ENCODE data around the gene CRELD2.

CRELD2 gene

GRCh38 chr22:49951000-49951677 lies 32.7 kb downstream of the CRELD2 start:
- H3K27ac ChIP-seq (ENCODE audit: low read depth, low read length, poor library complexity, severe bottlenecking): no peak overlapping the region
- H3K9ac ChIP-seq (ENCODE audit: low read length): no peak overlapping the region
- no peaks in the 10 kb centered on the region for H4K20me1 ChIP-seq (ENCODE audit: insufficient read depth, low read length)
- H3K27me3 ChIP-seq (ENCODE audit: insufficient read depth, low read length): 0 out of 2 replicates have a peak, but pooled peaks cover 6% of the 10 kb centered on the region
- no peak overlapping the region for H2AFZ ChIP-seq (ENCODE audit: low read length)
- H3K4me1 ChIP-seq (ENCODE audit: insufficient read depth, low read length, severe bottlenecking): no peaks in the 10 kb centered on the region
- no peaks in the 10 kb centered on the region for H3K9me2 ChIP-seq (ENCODE audit: low read depth, low read length)
- H3K4me2 ChIP-seq (ENCODE audit: low read length): no peak overlapping the region
- no peaks in the 10 kb centered on the region for H3K79me2 ChIP-seq (ENCODE audit: insufficient read depth, low read length)
- no peaks in the 10 kb centered on the region for H3K9me3 ChIP-seq (ENCODE audit: low read length)
- TF ChIP-seq CTCF (IDR thresholded peaks at IDR 0.05; ENCODE audit: low read length) (no peak), EZH2 (IDR thresholded peaks at IDR 0.05; ENCODE audit: borderline replicate concordance, low read length) (no peak)
- H3K4me3 ChIP-seq (ENCODE audit: low read depth, low read length, poor library complexity, severe bottlenecking): no peak overlapping the region
- H3K36me3 ChIP-seq (ENCODE audit: insufficient read depth, low read length): no peaks in the 10 kb centered on the region
- no peaks in the 10 kb centered on the region for H3F3A ChIP-seq (ENCODE audit: insufficient read depth, low read length)

GRCh38 chr22:49951678-49951985 lies 33.2 kb downstream of the CRELD2 start:
- TF ChIP-seq EZH2 (IDR thresholded peaks at IDR 0.05; ENCODE audit: borderline replicate concordance, low read length) (no peak), CTCF (IDR thresholded peaks at IDR 0.05; ENCODE audit: low read length) (no peak)
- Histone ChIP-seq H3K27me3 (ENCODE audit: insufficient read depth, low read length) (0 out of 2 replicates have a peak, but pooled peaks cover 6% of the 10 kb centered on the region), H3K79me2 (ENCODE audit: insufficient read depth, low read length) (no peaks in the 10 kb centered on the region), H3K4me1 (ENCODE audit: insufficient read depth, low read length, severe bottlenecking) (no peaks in the 10 kb centered on the region), H3K9me2 (ENCODE audit: low read depth, low read length) (no peaks in the 10 kb centered on the region), H3K9ac (ENCODE audit: low read length) (no peak overlapping the region), H3K9me3 (ENCODE audit: low read length) (no peaks in the 10 kb centered on the region), H3K4me3 (ENCODE audit: low read depth, low read length, poor library complexity, severe bottlenecking) (no peak overlapping the region), H2AFZ (ENCODE audit: low read length) (no peak overlapping the region), H3F3A (ENCODE audit: insufficient read depth, low read length) (no peaks in the 10 kb centered on the region), H3K36me3 (ENCODE audit: insufficient read depth, low read length) (no peaks in the 10 kb centered on the region), H3K4me2 (ENCODE audit: low read length) (no peak overlapping the region), H4K20me1 (ENCODE audit: insufficient read depth, low read length) (no peaks in the 10 kb centered on the region), H3K27ac (ENCODE audit: low read depth, low read length, poor library complexity, severe bottlenecking) (no peak overlapping the region)

- Histone ChIP-seq H3K9me2 (ENCODE audit: low read depth, low read length) (no peaks in the 10 kb centered on the region), H3K4me3 (ENCODE audit: low read depth, low read length, poor library complexity, severe bottlenecking) (no peak overlapping the region), H3K9ac (ENCODE audit: low read length) (no peak overlapping the region), H2AFZ (ENCODE audit: low read length) (no peak overlapping the region), H3K27me3 (ENCODE audit: insufficient read depth, low read length) (0 out of 2 replicates have a peak, but pooled peaks cover 6% of the 10 kb centered on the region), H4K20me1 (ENCODE audit: insufficient read depth, low read length) (no peaks in the 10 kb centered on the region), H3K27ac (ENCODE audit: low read depth, low read length, poor library complexity, severe bottlenecking) (no peak overlapping the region), H3K4me1 (ENCODE audit: insufficient read depth, low read length, severe bottlenecking) (no peaks in the 10 kb centered on the region), H3K9me3 (ENCODE audit: low read length) (no peaks in the 10 kb centered on the region), H3K4me2 (ENCODE audit: low read length) (no peak overlapping the region), H3K36me3 (ENCODE audit: insufficient read depth, low read length) (no peaks in the 10 kb centered on the region), H3F3A (ENCODE audit: insufficient read depth, low read length) (no peaks in the 10 kb centered on the region), H3K79me2 (ENCODE audit: insufficient read depth, low read length) (no peaks in the 10 kb centered on the region)
- TF ChIP-seq EZH2 (IDR thresholded peaks at IDR 0.05; ENCODE audit: borderline replicate concordance, low read length): no peak
- TF ChIP-seq CTCF (IDR thresholded peaks at IDR 0.05; ENCODE audit: low read length): no peak
Measured at GRCh38 chr22:49951986-49952896, 33.8 kb downstream of the CRELD2 start.

Measured in OCI-LY1 (cell line).